GM06990 (cell line): ENCODE results near the gene CACNA1E.

Source experiments
- DNase-seq: peaks from one replicate; pipeline ENCODE4 v3.0.0-alpha.2; 2011; ENCODE audit not compliant: insufficient read length; ENCODE audit errors: extremely low read depth
- H3K27me3 ChIP-seq: replicated peaks from 2 replicates; pipeline ENCODE4 v1.6.0; 2011; ENCODE audit warnings: low read length; ENCODE audit not compliant: control insufficient read depth, insufficient read depth
- H3K36me3 ChIP-seq: 2 replicates; pipeline ENCODE4 v1.5.1; 2011; ENCODE audit warnings: low read length; ENCODE audit not compliant: control insufficient read depth, insufficient read depth
- H3K4me3 ChIP-seq: replicated peaks from 2 replicates; pipeline ENCODE4 v1.5.1; 2011; ENCODE audit warnings: low read depth, mild to moderate bottlenecking, control low read depth, low read length
- TF ChIP-seq, protein P1 (sequence below): IDR thresholded peaks from 2 replicates; pipeline ENCODE4 v1.5.1; 2011; ENCODE audit warnings: low read length, control low read depth, mild to moderate bottlenecking, inconsistent platforms; ENCODE audit not compliant: insufficient read depth, poor library complexity, severe bottlenecking

Gene CACNA1E

DNA sequence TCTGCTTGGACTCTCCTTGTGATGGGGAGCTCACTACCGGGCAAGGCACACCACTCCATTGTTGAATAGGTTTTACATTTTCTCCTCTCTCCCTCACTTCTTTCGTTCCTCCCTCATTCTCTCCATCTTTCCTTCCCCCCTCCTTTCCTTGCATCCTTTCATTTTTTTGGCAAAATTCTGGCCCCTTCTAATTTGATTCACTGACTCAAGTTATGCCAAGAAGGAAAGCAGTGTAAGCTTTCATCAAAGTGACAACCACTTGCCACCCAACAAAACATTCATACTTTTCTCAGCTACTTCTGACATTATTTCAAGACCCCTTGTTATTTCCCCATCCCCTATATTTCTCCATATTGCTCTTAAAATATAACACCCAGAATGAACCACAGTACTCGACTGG lies 68.4 kb downstream of the CACNA1E start:
- H3K4me3 ChIP-seq = no peak overlapping the region
- no peak for DNase-seq
- TF ChIP-seq, protein P1, sequence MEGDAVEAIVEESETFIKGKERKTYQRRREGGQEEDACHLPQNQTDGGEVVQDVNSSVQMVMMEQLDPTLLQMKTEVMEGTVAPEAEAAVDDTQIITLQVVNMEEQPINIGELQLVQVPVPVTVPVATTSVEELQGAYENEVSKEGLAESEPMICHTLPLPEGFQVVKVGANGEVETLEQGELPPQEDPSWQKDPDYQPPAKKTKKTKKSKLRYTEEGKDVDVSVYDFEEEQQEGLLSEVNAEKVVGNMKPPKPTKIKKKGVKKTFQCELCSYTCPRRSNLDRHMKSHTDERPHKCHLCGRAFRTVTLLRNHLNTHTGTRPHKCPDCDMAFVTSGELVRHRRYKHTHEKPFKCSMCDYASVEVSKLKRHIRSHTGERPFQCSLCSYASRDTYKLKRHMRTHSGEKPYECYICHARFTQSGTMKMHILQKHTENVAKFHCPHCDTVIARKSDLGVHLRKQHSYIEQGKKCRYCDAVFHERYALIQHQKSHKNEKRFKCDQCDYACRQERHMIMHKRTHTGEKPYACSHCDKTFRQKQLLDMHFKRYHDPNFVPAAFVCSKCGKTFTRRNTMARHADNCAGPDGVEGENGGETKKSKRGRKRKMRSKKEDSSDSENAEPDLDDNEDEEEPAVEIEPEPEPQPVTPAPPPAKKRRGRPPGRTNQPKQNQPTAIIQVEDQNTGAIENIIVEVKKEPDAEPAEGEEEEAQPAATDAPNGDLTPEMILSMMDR = no peak

DNA sequence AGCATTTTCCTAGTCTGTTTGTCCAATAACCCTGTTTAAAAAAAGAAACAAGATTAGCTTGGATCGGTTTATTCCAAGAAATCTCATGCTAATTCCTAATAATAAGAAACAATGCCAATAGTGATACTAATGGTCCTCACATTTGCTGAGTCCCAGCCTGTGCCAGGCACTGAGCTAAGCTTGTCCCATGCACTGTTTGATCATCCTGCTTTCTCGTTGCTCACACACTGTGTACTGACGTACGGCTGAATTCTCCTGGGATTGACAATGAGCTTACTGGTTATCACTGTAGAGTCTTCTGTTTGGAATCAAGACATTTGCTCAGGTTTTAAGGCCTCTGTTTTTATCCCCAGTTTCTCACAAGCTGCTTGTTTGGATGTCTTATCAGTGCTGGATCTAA lies 71.1 kb downstream of the CACNA1E start:
- no peak for DNase-seq
- Histone ChIP-seq H3K4me3 (no peak overlapping the region), H3K36me3 (no peaks in the 10 kb centered on the region), H3K27me3 (no peaks in the 10 kb centered on the region)
- TF ChIP-seq, protein P1 = no peak

More for the DNA sequence above, 68.4 kb downstream of the CACNA1E start:
- no peaks in the 10 kb centered on the region for H3K36me3 ChIP-seq
- H3K27me3 ChIP-seq = no peaks in the 10 kb centered on the region

DNA sequence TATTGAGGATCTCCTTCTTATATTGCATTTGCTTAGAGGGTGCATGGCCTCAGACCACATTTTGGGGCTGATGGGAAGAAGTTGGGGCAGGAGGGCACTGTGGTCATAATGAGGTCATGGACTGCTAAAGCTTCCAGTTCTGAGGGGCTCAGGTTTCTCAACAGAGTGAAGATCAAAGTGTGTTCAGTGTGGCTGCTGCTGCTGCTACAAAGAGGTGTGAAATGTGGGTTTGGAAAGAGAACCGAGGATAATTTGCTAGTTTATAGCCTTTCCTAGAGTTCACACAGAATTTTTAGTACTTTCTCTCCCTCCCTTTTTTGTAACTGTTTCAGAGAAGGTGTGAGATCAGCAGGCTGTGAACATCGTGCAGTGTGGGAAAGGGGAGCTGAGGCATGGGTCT lies 73.3 kb downstream of the CACNA1E start:
- Histone ChIP-seq H3K36me3 (no peaks in the 10 kb centered on the region), H3K27me3 (no peaks in the 10 kb centered on the region), H3K4me3 (no peak overlapping the region)
- TF ChIP-seq, protein P1 = no peak
- DNase-seq = no peak

DNA sequence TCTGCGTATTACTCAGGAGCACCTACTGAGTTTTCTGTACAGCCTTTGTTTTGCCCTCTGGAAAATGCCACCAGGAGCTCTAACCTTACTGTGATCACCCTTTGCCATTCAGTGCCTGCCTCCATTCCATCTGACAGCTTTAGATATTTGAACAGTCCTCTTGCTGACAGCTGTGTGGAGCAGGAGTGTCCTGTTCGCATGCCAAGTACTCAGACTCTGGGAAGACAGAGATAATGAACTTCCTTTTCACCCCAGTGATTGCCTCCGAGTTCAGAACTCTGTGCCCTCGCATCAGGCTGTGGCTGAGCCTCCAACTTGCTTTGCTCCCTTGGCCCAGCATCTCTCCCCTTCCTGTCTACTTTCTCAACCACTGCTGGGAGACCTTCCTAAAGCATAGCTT lies 74.0 kb downstream of the CACNA1E start:
- no peaks in the 10 kb centered on the region for H3K27me3 ChIP-seq
- H3K4me3 ChIP-seq = no peak overlapping the region
- DNase-seq = no peak
- H3K36me3 ChIP-seq = no peaks in the 10 kb centered on the region
- TF ChIP-seq, protein P1 = no peak

DNA sequence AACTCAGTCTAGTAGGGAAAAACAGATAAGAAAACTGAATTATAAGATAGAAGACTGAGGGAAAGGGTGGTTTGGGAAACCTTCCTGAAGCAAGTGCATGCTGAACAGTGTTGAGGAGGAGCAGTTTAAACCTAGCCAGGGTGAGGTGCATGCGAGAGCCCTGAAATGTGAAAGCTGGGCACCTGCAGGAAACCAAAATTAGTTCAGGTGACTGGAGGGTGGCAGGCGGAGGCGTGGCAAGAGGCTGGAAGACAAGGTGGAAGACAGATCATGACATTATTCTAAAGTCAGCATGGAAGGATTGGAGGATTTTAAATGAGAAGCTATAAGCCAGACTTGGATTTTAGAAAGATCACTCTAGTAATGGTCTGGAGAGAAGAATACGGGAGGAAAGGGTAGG lies 75.1 kb downstream of the CACNA1E start:
- no peak overlapping the region for H3K4me3 ChIP-seq
- TF ChIP-seq, protein P1 = no peak
- no peak for DNase-seq
- no peaks in the 10 kb centered on the region for H3K36me3 ChIP-seq
- no peaks in the 10 kb centered on the region for H3K27me3 ChIP-seq

DNA sequence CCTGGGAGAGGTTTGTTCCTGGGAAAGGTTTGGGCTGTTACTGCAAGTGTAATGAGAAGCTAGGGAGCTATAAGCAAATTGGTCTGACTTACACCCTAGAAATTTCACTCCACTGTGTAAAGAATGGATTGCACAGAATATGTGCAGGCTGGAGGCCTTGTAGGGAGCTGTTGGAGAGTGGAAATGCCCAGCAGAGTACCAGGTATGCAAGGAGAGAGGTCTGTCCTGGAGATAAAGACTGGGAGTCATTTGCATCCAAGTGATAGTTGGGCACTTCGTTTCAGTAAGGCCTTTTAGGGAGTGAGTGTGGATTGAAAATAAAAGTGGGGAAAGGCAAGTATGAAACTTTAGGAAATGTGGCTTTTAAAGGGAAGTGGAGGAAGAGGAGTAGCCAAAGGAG lies 75.8 kb downstream of the CACNA1E start:
- DNase-seq = no peak
- TF ChIP-seq, protein P1 = no peak
- Histone ChIP-seq H3K4me3 (no peak overlapping the region), H3K27me3 (no peaks in the 10 kb centered on the region), H3K36me3 (no peaks in the 10 kb centered on the region)
